ENCODE results near the gene RRBP1. TPM values are rescaled to one million over a fixed set of nuclear protein-coding genes. Genes with fewer than 3 reads are reported as not detected.

Gene RRBP1
- total and polyA plus RNA-seq, 2 of the 4 experiments (the other 2 are of a cell fraction), result 90.2 to 136 TPM

DNA sequence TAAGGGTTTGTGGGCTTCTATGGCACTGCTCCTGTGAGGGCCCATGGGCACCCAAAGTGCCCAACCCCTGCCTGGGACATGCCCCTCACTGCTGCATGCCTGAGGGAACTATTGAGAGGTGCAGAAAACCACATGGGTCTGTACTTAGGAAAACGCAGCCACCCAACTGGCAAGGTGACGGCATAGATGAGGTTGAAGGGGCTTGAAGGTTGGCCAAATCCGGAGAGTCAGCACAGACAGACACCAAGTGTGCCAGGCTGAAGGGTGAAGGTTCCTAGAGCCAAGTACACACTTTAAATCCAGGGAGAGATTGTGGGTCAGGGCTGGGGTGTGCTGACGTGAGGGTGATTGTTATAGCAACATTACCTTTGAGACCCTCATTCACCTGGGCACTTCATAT is 23.9 kb upstream of the RRBP1 start:
- Histone ChIP-seq H2BK20ac (ENCODE audit: low read depth, low read length) (no peak overlapping the region), H4K5ac (ENCODE audit: low read depth, low read length) (no peak overlapping the region), H3K9me3 (ENCODE audit: control insufficient read depth, insufficient read depth, low read length) (no peaks in the 10 kb centered on the region), H2AK5ac (ENCODE audit: low read depth, low read length) (no peak overlapping the region), H2AK9ac (replicated peaks; ENCODE audit: low read depth, low read length, poor library complexity) (no peak overlapping the region), H2BK120ac (ENCODE audit: low read depth, low read length) (no peak overlapping the region), H3K27ac (ENCODE audit: insufficient read depth, low read length) (no peak overlapping the region), H3K4ac (ENCODE audit: low read depth, low read length) (no peak overlapping the region), H3K4me3 (ENCODE audit: insufficient read depth, low read depth, low read length) (no peak overlapping the region), H3K79me1 (ENCODE audit: low read depth in 1 of 2, low read length in 2 of 2) (no peaks in the 10 kb centered on the region), H3K9ac (ENCODE audit: low read depth, low read length) (no peak overlapping the region), H3K18ac (ENCODE audit: low read depth, low read length) (no peak overlapping the region), H3K36me3 (ENCODE audit: control insufficient read depth, insufficient read depth, low read length) (no peaks in the 10 kb centered on the region), H3K14ac (replicated peaks; ENCODE audit: low read depth, low read length) (no peak overlapping the region), H2BK5ac (ENCODE audit: low read depth, low read length, poor library complexity, severe bottlenecking) (no peak overlapping the region), H3K23ac (ENCODE audit: low read depth, low read length) (no peak overlapping the region), H3K4me1 (ENCODE audit: control insufficient read depth, insufficient read depth, low read length) (peaks cover 9% of the 10 kb centered on the region), H2AFZ (replicated peaks; ENCODE audit: low read length, poor library complexity) (no peak overlapping the region), H3K56ac (ENCODE audit: extremely low read depth, insufficient read depth, low read length) (no peak overlapping the region), H2BK15ac (ENCODE audit: low read depth, low read length) (no peak overlapping the region), H4K91ac (ENCODE audit: insufficient read depth, low read depth, low read length) (no peak overlapping the region), H3K4me2 (ENCODE audit: low read depth, low read length) (no peak overlapping the region), H3K9me1 (ENCODE audit: insufficient read depth, low read length) (peaks cover 9% of the 10 kb centered on the region), H4K20me1 (ENCODE audit: insufficient read depth, low read length) (no peaks in the 10 kb centered on the region), H4K8ac (ENCODE audit: low read depth in 2 of 2, low read length in 2 of 2) (no peak overlapping the region), H3K27me3 (ENCODE audit: control insufficient read depth, insufficient read depth, low read length) (no peaks in the 10 kb centered on the region; the same call in 1 of the 2 replicates)
- BruUV-seq (replicated peaks), result no TSS peak
- POLR2A ChIA-PET (ENCODE audit: unreplicated experiment), result no interaction called here
- dilution Hi-C loops (cut with HindIII; ENCODE audit: low sequenced_read_pairs, unreplicated experiment) (no loop called here), intact Hi-C loops (cut with micrococcal nuclease) (no loop called here), in situ Hi-C loops (cut with MboI; ENCODE audit: low sequenced_read_pairs) (no loop called here)
- no CpG with 5 or more reads among the region's 4 CpGs for WGBS, 2 experiments (ENCODE audit: extremely low coverage in 2 of 2, insufficient read length in 1 of 2)
- TF ChIP-seq POLR2A (IDR thresholded peaks at IDR 0.05; ENCODE audit: low read depth, low read length), result no peak
- no peak for TF ChIP-seq BHLHE40 (IDR thresholded peaks at IDR 0.05; ENCODE audit: low read depth, low read length)
- no peak for TF ChIP-seq CHD1 (IDR thresholded peaks at IDR 0.05; ENCODE audit: low read depth, low read length)
- TF ChIP-seq MXI1 (IDR thresholded peaks at IDR 0.05; ENCODE audit: borderline replicate concordance, low read depth, low read length), result no peak
- TF ChIP-seq, protein P1, sequence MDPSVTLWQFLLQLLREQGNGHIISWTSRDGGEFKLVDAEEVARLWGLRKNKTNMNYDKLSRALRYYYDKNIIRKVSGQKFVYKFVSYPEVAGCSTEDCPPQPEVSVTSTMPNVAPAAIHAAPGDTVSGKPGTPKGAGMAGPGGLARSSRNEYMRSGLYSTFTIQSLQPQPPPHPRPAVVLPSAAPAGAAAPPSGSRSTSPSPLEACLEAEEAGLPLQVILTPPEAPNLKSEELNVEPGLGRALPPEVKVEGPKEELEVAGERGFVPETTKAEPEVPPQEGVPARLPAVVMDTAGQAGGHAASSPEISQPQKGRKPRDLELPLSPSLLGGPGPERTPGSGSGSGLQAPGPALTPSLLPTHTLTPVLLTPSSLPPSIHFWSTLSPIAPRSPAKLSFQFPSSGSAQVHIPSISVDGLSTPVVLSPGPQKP (IDR thresholded peaks at IDR 0.05; ENCODE audit: borderline replicate concordance, low read depth, low read length), result no peak
- TF ChIP-seq MAFK (IDR thresholded peaks at IDR 0.05; ENCODE audit: low read depth, low read length), result no peak
- TF ChIP-seq RCOR1 (IDR thresholded peaks at IDR 0.05; ENCODE audit: insufficient replicate concordance, low read length), result no peak
- TF ChIP-seq, protein P2, sequence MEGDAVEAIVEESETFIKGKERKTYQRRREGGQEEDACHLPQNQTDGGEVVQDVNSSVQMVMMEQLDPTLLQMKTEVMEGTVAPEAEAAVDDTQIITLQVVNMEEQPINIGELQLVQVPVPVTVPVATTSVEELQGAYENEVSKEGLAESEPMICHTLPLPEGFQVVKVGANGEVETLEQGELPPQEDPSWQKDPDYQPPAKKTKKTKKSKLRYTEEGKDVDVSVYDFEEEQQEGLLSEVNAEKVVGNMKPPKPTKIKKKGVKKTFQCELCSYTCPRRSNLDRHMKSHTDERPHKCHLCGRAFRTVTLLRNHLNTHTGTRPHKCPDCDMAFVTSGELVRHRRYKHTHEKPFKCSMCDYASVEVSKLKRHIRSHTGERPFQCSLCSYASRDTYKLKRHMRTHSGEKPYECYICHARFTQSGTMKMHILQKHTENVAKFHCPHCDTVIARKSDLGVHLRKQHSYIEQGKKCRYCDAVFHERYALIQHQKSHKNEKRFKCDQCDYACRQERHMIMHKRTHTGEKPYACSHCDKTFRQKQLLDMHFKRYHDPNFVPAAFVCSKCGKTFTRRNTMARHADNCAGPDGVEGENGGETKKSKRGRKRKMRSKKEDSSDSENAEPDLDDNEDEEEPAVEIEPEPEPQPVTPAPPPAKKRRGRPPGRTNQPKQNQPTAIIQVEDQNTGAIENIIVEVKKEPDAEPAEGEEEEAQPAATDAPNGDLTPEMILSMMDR (conservative IDR thresholded peaks at IDR 0.05; ENCODE audit: low read depth, low read length), result no peak
- TF ChIP-seq FOS (IDR thresholded peaks at IDR 0.05; ENCODE audit: low read depth, low read length), result no peak
- no peak for TF ChIP-seq RAD21 (IDR thresholded peaks at IDR 0.05; ENCODE audit: low read length)
- no peak for DNase-seq
- no peak for ATAC-seq (ENCODE audit: low read depth)
- CTCF ChIA-PET, result no interaction called here
